ENCODE measurements around the gene ULK3. TPM values are rescaled to one million over a fixed set of nuclear protein-coding genes. Genes with fewer than 3 reads are reported as not detected.

The ULK3 gene
- total RNA-seq, 1 donor from 2014 or later: 40.3 TPM

- intact Hi-C loops (cut with DNase I): no loop called here
- ATAC-seq (no peak), DNase-seq (no peak)
- Histone ChIP-seq H3K27me3 (ENCODE audit: low read depth) (no peaks in the 10 kb centered on the region), H3K9me3 (no peaks in the 10 kb centered on the region), H3K36me3 (no peaks in the 10 kb centered on the region), H3K4me1 (no peaks in the 10 kb centered on the region), H3K4me3 (no peak within 1 kb of the TSS), H3K27ac (no peak within 1 kb of the TSS)
- no peak for TF ChIP-seq CTCF (IDR thresholded peaks at IDR 0.05)
Observed at GRCh38 chr15:74812533-74812932, 30.4 kb downstream of the ULK3 start, which contains the start of gene LMAN1L. TSS of gene LMAN1L (plus strand) at chr15:74812835. CDS start at chr15:74812855, 20 bp downstream.

GRCh38 chr15:74809956-74810355 lies 33.0 kb downstream of the ULK3 start:
- intact Hi-C loops (cut with DNase I): no loop called here
- no peak for ATAC-seq
- H3K4me1 ChIP-seq: no peaks in the 10 kb centered on the region
- no peak overlapping the region for H3K4me3 ChIP-seq
- DNase-seq: no peak
- TF ChIP-seq CTCF (IDR thresholded peaks at IDR 0.05): no peak
- H3K27me3 ChIP-seq (ENCODE audit: low read depth): no peaks in the 10 kb centered on the region
- no peak overlapping the region for H3K27ac ChIP-seq
- no peaks in the 10 kb centered on the region for H3K36me3 ChIP-seq
- no peaks in the 10 kb centered on the region for H3K9me3 ChIP-seq

- no peaks in the 10 kb centered on the region for H3K4me1 ChIP-seq
- no peak for ATAC-seq
Observed at GRCh38 chr15:74809242-74809641, 33.7 kb downstream of the ULK3 start.

GRCh38 chr15:74808840-74809229 lies 34.1 kb downstream of the ULK3 start:
- Histone ChIP-seq H3K9me3 (no peaks in the 10 kb centered on the region), H3K4me3 (no peak overlapping the region), H3K4me1 (no peaks in the 10 kb centered on the region), H3K27ac (no peak overlapping the region), H3K27me3 (ENCODE audit: low read depth) (no peaks in the 10 kb centered on the region), H3K36me3 (peaks cover 6% of the 10 kb centered on the region)
- TF ChIP-seq CTCF (IDR thresholded peaks at IDR 0.05): no peak
- ATAC-seq (no peak), DNase-seq (no peak)
- intact Hi-C loops (cut with DNase I): no loop called here

More at GRCh38 chr15:74809242-74809641, 33.7 kb downstream of the ULK3 start:
- intact Hi-C loops (cut with DNase I): no loop called here
- no peak overlapping the region for H3K27ac ChIP-seq
- H3K4me3 ChIP-seq: no peak overlapping the region
- no peaks in the 10 kb centered on the region for H3K27me3 ChIP-seq (ENCODE audit: low read depth)
- DNase-seq: no peak
- no peak for TF ChIP-seq CTCF (IDR thresholded peaks at IDR 0.05)
- H3K36me3 ChIP-seq: peaks cover 2% of the 10 kb centered on the region
- H3K9me3 ChIP-seq: no peaks in the 10 kb centered on the region

GRCh38 chr15:74808078-74808839 lies 34.7 kb downstream of the ULK3 start:
- Histone ChIP-seq H3K27me3 (ENCODE audit: low read depth) (no peaks in the 10 kb centered on the region), H3K27ac (no peak overlapping the region), H3K4me3 (no peak overlapping the region), H3K4me1 (no peaks in the 10 kb centered on the region), H3K36me3 (peaks cover 12% of the 10 kb centered on the region), H3K9me3 (no peaks in the 10 kb centered on the region)
- no peak for TF ChIP-seq CTCF (IDR thresholded peaks at IDR 0.05)
- DNase-seq (peak; percentile 78), ATAC-seq (peak; percentile 78 to 92)
- intact Hi-C loops (cut with DNase I): no loop called here

All from lower lobe of right lung (tissue), 2 donors.